K562 (cell line): Measurements from ENCODE around the gene RASIP1. TPM values are rescaled to one million over a fixed set of nuclear protein-coding genes. Genes with fewer than 3 reads are reported as not detected.

Experiments used
- ATAC-seq: fragments of 200-7000 bp; cut with Tn5 transposase; 3 replicates; pipeline ENCODE4 v1.9.1; 2020; ENCODE audit warnings: moderate library complexity
- BruUV-seq: library from RNA; stranded (reverse); fragments of 400-500 nt; replicated peaks from 2 replicates; lab custom pipeline; 2021; lab: Mats Ljungman, UMichigan
- CTCF ChIA-PET: fragments of 300-600 bp; formaldehyde crosslinking; extraction: SDS; loops from one replicate; lab custom pipeline; 2021; ENCODE audit warnings: low intra/inter-chr PET ratio; lab: Yijun Ruan, JAX
- POLR2A ChIA-PET: fragments of 300-600, 350-650 bp; sonication (Branson Sonifier 250); formaldehyde crosslinking; extraction: SDS; loops from one replicate; lab custom pipeline; 2021; ENCODE audit warnings: antibody characterized with exemption, inconsistent platforms; lab: Yijun Ruan, JAX
- DNase-seq, 4 experiments: peaks; one replicate each; pipeline versions ENCODE4 v3.0.0 to v3.0.0-alpha.2; 2011 to 2018; ENCODE audit warnings: low spot score in 3 of 4, mixed read lengths in 3 of 4; ENCODE audit errors: extremely low read depth in 1 of 4
- FAIRE-seq: peaks from 2 replicates; lab custom pipeline; 2011; peaks lifted over from hg19 to GRCh38; lab: Jason Lieb, UNC
- H2AFZ ChIP-seq: 2 replicates; pipeline ENCODE4 v1.6.0; 2011; ENCODE audit warnings: low read depth, low read length, control low read depth, inconsistent platforms
- H3K27ac ChIP-seq: fragments of 200-600 bp; 3 replicates; pipeline ENCODE4 v1.8.0; 2011; ENCODE audit warnings: low read depth, mild to moderate bottlenecking, control low read depth, inconsistent platforms, low read length, moderate library complexity, mixed read lengths; ENCODE audit errors: extremely low read depth
- H3K27me3 ChIP-seq, 2 experiments: fragments of 300-600 bp in 1 of 2; 2 replicates in 1 of 2; 3 replicates in 1 of 2; pipeline versions ENCODE4 v1.6.0 to v1.8.0; 2011; ENCODE audit warnings: inconsistent platforms in 2 of 2, low read length in 2 of 2, mild to moderate bottlenecking in 1 of 2, mixed read lengths in 1 of 2, moderate library complexity in 1 of 2; ENCODE audit not compliant: control insufficient read depth in 2 of 2, insufficient read depth in 2 of 2
- H3K36me3 ChIP-seq: fragments of 300-600 bp; 3 replicates; pipeline ENCODE4 v1.8.0; 2011; ENCODE audit warnings: mild to moderate bottlenecking, low read length, inconsistent platforms; ENCODE audit not compliant: control insufficient read depth, insufficient read depth
- H3K4me1 ChIP-seq, 2 experiments: fragments of 200-600 bp in 1 of 2; replicated peaks in 1 of 2; 2 replicates in 1 of 2; 3 replicates in 1 of 2; pipeline versions ENCODE4 v1.5.1 to v1.8.0; 2011; ENCODE audit warnings: inconsistent platforms in 2 of 2, low read length in 2 of 2, mild to moderate bottlenecking in 1 of 2, mixed read lengths in 1 of 2, moderate library complexity in 1 of 2; ENCODE audit not compliant: control insufficient read depth in 2 of 2, insufficient read depth in 2 of 2
- H3K4me2 ChIP-seq: 2 replicates; pipeline ENCODE4 v1.6.1; 2011; ENCODE audit warnings: low read length, control low read depth, inconsistent platforms, mixed read lengths; ENCODE audit not compliant: insufficient read depth
- H3K4me3 ChIP-seq: fragments of 200-600 bp; sonication (generic), shearing (Covaris generic); 2 replicates; pipeline ENCODE4 v1.5.1; 2016; ENCODE audit warnings: control low read depth, inconsistent platforms
- H3K79me2 ChIP-seq: fragments of 200-600 bp; 3 replicates; pipeline ENCODE4 v1.8.0; 2011; ENCODE audit warnings: low read length, inconsistent platforms; ENCODE audit not compliant: control insufficient read depth, insufficient read depth
- H3K9ac ChIP-seq, 2 experiments: 2 replicates each; pipeline versions ENCODE4 v1.6.0 to v1.6.1; 2011; ENCODE audit warnings: low read depth in 2 of 2, low read length in 2 of 2, control low read depth in 1 of 2, inconsistent platforms in 1 of 2, mild to moderate bottlenecking in 1 of 2, mixed read lengths in 1 of 2; ENCODE audit not compliant: insufficient read depth in 1 of 2
- H3K9me1 ChIP-seq: one replicate; pipeline ENCODE4 v1.6.0; 2011; ENCODE audit warnings: inconsistent platforms, mild to moderate bottlenecking, low read length, moderate library complexity; ENCODE audit not compliant: control insufficient read depth, insufficient read depth
- H3K9me3 ChIP-seq: replicated peaks from 2 replicates; pipeline ENCODE4 v1.5.1; 2011; ENCODE audit warnings: low read depth, low read length, inconsistent platforms; ENCODE audit not compliant: control insufficient read depth, insufficient read depth
- H4K20me1 ChIP-seq: replicated peaks from 2 replicates; pipeline ENCODE4 v1.6.1; 2011; ENCODE audit warnings: low read length, inconsistent platforms, mixed read lengths; ENCODE audit not compliant: control insufficient read depth, insufficient read depth
- MTF1 ChIP-seq: fragments of 250-450 bp; sonication (Bioruptor Pico); IDR thresholded peaks from 2 replicates; pipeline ENCODE4 v1.9.0; 2021; ENCODE audit warnings: moderate library complexity, mild to moderate bottlenecking, inconsistent platforms, borderline replicate concordance
- ZBTB49 ChIP-seq: sonication (generic); formaldehyde crosslinking; IDR thresholded peaks from 2 replicates; pipeline ENCODE4 v1.8.0; 2022; ENCODE audit warnings: missing genetic modification reagents, mild to moderate bottlenecking, borderline replicate concordance
- ZNF124 ChIP-seq: sonication (generic); formaldehyde crosslinking; IDR thresholded peaks from 2 replicates; pipeline ENCODE4 v1.8.1; 2022; ENCODE audit warnings: missing genetic modification reagents
- WGBS: fragments of 100-300 bp; shearing (Covaris generic); methylation state at CpG from one replicate; pipeline ENCODE4 v1.1.6; 2016; ENCODE audit warnings: low coverage, mixed read lengths; ENCODE audit not compliant: insufficient coverage; ENCODE audit errors: missing lambda C conversion rate; 5-methylcytosine and 5-hydroxymethylcytosine counted together
- in situ Hi-C: fragments of 300-500 bp; cut with MboI; formaldehyde crosslinking; loops from 4 replicates; pipeline ENCODE4 v1.15.0; 2018; ENCODE audit warnings: inconsistent platforms, mixed read lengths
- intact Hi-C: fragments of 100-400 bp; cut with micrococcal nuclease; formaldehyde crosslinking; loops from 2 replicates; pipeline ENCODE4 v1.14.2; 2022
- polyA plus RNA-seq, 8 experiments: library from polyadenylated mRNA; depleted of rRNA in 4 of 8; stranded (reverse) in 5 of 8; unstranded in 3 of 8; fragments of >200 nt; fragmentation: Nextera tagmentation in 2 of 8; fragmentation: Illumina TruSeq in 1 of 8; extraction: Ambion mirVana in 2 of 8; extraction: Trizol in 1 of 8; gene quantifications; 2 replicates each; pipeline versions ENCODE4 v1.2.1 to v1.2.3, GENCODE V29; 2011 to 2014; ENCODE audit warnings: inconsistent platforms in 1 of 8, missing spikeins in 1 of 8
- total RNA-seq, 7 experiments: library from RNA; depleted of rRNA in 6 of 7; stranded (reverse); fragments of >200 nt in 6 of 7; fragmentation: Illumina TruSeq in 2 of 7; extraction: Trizol in 2 of 7; gene quantifications; 2 replicates each; pipeline versions ENCODE4 v1.2.1 to v1.2.3, GENCODE V29; 2011 to 2021; ENCODE audit warnings: low replicate concordance in 1 of 7

The RASIP1 gene
- total and polyA plus RNA-seq, 9 of the 15 experiments (the other 6 are each of a cell fraction or from before 2014, with no cell fraction given), result 0.20 to 4.7 (median 1.5) TPM

- H3K79me2 ChIP-seq, result no peaks in the 10 kb centered on the region
- ATAC-seq (no peak), FAIRE-seq (no peak), DNase-seq (no peak)
- CTCF ChIA-PET, result no interaction called here
- no peaks in the 10 kb centered on the region for H3K36me3 ChIP-seq
- TF ChIP-seq MTF1 (no peak), ZBTB49 (no peak), ZNF124 (CRISPR knock-in tag) (no peak)
- intact Hi-C loops, result no loop called here
- H4K20me1 ChIP-seq, result no peaks in the 10 kb centered on the region
- WGBS, result 65% methylated on average over 16 of the region's 17 CpGs
- H3K4me2 ChIP-seq, result no peak overlapping the region
- H3K9me3 ChIP-seq, result no peaks in the 10 kb centered on the region
- in situ Hi-C loops, result no loop called here
- no peak overlapping the region for H3K27ac ChIP-seq
- no peak overlapping the region for H2AFZ ChIP-seq
- no peak overlapping the region for H3K9ac ChIP-seq
- no peak overlapping the region for H3K4me3 ChIP-seq
- no peaks in the 10 kb centered on the region for H3K9me1 ChIP-seq
- no peaks in the 10 kb centered on the region for H3K27me3 ChIP-seq
- POLR2A ChIA-PET, result interaction anchor here (0.9 to 1.1 kb wide), 2 partner anchors 20 to 105 kb away, joined by 4 to 6 read pairs; partner anchors contain the start of gene FUT2
- no TSS peak for BruUV-seq
- peaks cover 23 to 65% of the 10 kb centered on the region in 2 experiments for H3K4me1 ChIP-seq
Observed at GRCh38 chr19:48676487-48676886, 63.9 kb downstream of the RASIP1 start.
